Subcutaneous abdominal adipose tissue (tissue), 5 donors: ENCODE measurements around the gene OR6N1.

Experiments used
- H3K27ac ChIP-seq: one replicate; pipeline ENCODE4 v1.7.0; 2013; ENCODE audit warnings: low read depth, mild to moderate bottlenecking, inconsistent platforms, low read length, moderate library complexity
- H3K27me3 ChIP-seq, 5 donors: one replicate each; pipeline ENCODE4 v1.7.0; 2013; ENCODE audit warnings: low read length in 5 of 5, inconsistent platforms in 1 of 5; ENCODE audit not compliant: control insufficient read depth in 5 of 5, insufficient read depth in 4 of 5
- H3K36me3 ChIP-seq, 5 donors: one replicate each; pipeline ENCODE4 v1.7.0; 2013; ENCODE audit warnings: low read length in 5 of 5; ENCODE audit not compliant: control insufficient read depth in 5 of 5, insufficient read depth in 5 of 5
- H3K4me1 ChIP-seq, 5 donors: one replicate each; pipeline ENCODE4 v1.7.0; 2013; ENCODE audit warnings: low read length in 5 of 5, mild to moderate bottlenecking in 3 of 5, moderate library complexity in 1 of 5; ENCODE audit not compliant: control insufficient read depth in 5 of 5, insufficient read depth in 5 of 5
- H3K4me3 ChIP-seq, 5 donors: one replicate each; pipeline ENCODE4 v1.7.0; 2013; ENCODE audit warnings: low read length in 5 of 5, low read depth in 1 of 5
- H3K9ac ChIP-seq, 5 donors: one replicate each; pipeline ENCODE4 v1.7.0; 2013; ENCODE audit warnings: low read length in 5 of 5, mild to moderate bottlenecking in 4 of 5, moderate library complexity in 3 of 5
- H3K9me3 ChIP-seq, 5 donors: one replicate each; pipeline ENCODE4 v1.7.0; 2013; ENCODE audit warnings: low read length in 5 of 5; ENCODE audit not compliant: control insufficient read depth in 5 of 5
- donor health status: healthy.
- donor health status: healthy.
- donor health status: healthy.
- donor health status: healthy.
- donor health status: healthy.

The OR6N1 gene

GRCh38 chr1:158809862-158810261 lies 37.9 kb upstream of the OR6N1 start:
- H3K9me3 ChIP-seq, result no peaks in the 10 kb centered on the region
- H3K27me3 ChIP-seq, result no peaks in the 10 kb centered on the region
- no peaks in the 10 kb centered on the region for H3K36me3 ChIP-seq
- H3K4me3 ChIP-seq, result no peak overlapping the region
- H3K27ac ChIP-seq, result no peak overlapping the region
- no peak overlapping the region for H3K9ac ChIP-seq
- H3K4me1 ChIP-seq, result peaks cover 0 to 15% (median 5%) of the 10 kb centered on the region in 5 donors

GRCh38 chr1:158809256-158809655 lies 37.3 kb upstream of the OR6N1 start:
- Histone ChIP-seq H3K36me3 (no peaks in the 10 kb centered on the region), H3K27ac (no peak overlapping the region), H3K27me3 (no peaks in the 10 kb centered on the region), H3K9me3 (no peaks in the 10 kb centered on the region), H3K4me3 (no peak overlapping the region), H3K9ac (no peak overlapping the region), H3K4me1 (peaks cover 0 to 15% (median 5%) of the 10 kb centered on the region in 5 donors)

GRCh38 chr1:158806916-158807536 lies 35.0 kb upstream of the OR6N1 start:
- Histone ChIP-seq H3K9ac (no peak overlapping the region), H3K27me3 (no peaks in the 10 kb centered on the region), H3K4me3 (no peak overlapping the region), H3K9me3 (no peaks in the 10 kb centered on the region), H3K4me1 (peaks cover 0 to 15% (median 5%) of the 10 kb centered on the region in 5 donors), H3K36me3 (no peaks in the 10 kb centered on the region), H3K27ac (no peak overlapping the region)

GRCh38 chr1:158803678-158804077 lies 31.7 kb upstream of the OR6N1 start:
- Histone ChIP-seq H3K9me3 (no peaks in the 10 kb centered on the region), H3K9ac (no peak overlapping the region), H3K27me3 (peaks cover 0 to 3% (median 0%) of the 10 kb centered on the region in 5 donors), H3K27ac (no peak overlapping the region), H3K4me1 (peaks cover 0 to 7% (median 2%) of the 10 kb centered on the region in 5 donors), H3K36me3 (no peaks in the 10 kb centered on the region), H3K4me3 (no peak overlapping the region)

- Histone ChIP-seq H3K4me3 (no peak overlapping the region), H3K36me3 (no peaks in the 10 kb centered on the region), H3K9ac (no peak overlapping the region), H3K9me3 (no peaks in the 10 kb centered on the region), H3K4me1 (no peaks in the 10 kb centered on the region), H3K27me3 (peaks cover 0 to 3% (median 0%) of the 10 kb centered on the region in 5 donors), H3K27ac (no peak overlapping the region)
These were observed 29.4 kb upstream of the OR6N1 start for GRCh38 chr1:158801396-158801795.

GRCh38 chr1:158800526-158800925 lies 28.5 kb upstream of the OR6N1 start:
- H3K9me3 ChIP-seq, result no peaks in the 10 kb centered on the region
- no peak overlapping the region for H3K4me3 ChIP-seq
- peaks cover 0 to 3% (median 0%) of the 10 kb centered on the region in 5 donors for H3K27me3 ChIP-seq
- no peak overlapping the region for H3K9ac ChIP-seq
- H3K36me3 ChIP-seq, result no peaks in the 10 kb centered on the region
- H3K4me1 ChIP-seq, result peaks cover 0 to 2% (median 0%) of the 10 kb centered on the region in 5 donors
- no peak overlapping the region for H3K27ac ChIP-seq

- Histone ChIP-seq H3K9me3 (no peaks in the 10 kb centered on the region), H3K36me3 (no peaks in the 10 kb centered on the region), H3K4me3 (no peak overlapping the region), H3K27ac (no peak overlapping the region), H3K9ac (no peak overlapping the region), H3K27me3 (peaks cover 0 to 3% (median 0%) of the 10 kb centered on the region in 5 donors), H3K4me1 (peaks cover 0 to 11% (median 0%) of the 10 kb centered on the region in 5 donors)
These were observed 27.7 kb upstream of the OR6N1 start for GRCh38 chr1:158799689-158800088.

- H3K27me3 ChIP-seq, result peaks cover 0 to 3% (median 0%) of the 10 kb centered on the region in 5 donors
- H3K9ac ChIP-seq, result no peak overlapping the region
- H3K27ac ChIP-seq, result no peak overlapping the region
- H3K4me3 ChIP-seq, result no peak overlapping the region
- no peaks in the 10 kb centered on the region for H3K36me3 ChIP-seq
- peaks cover 0 to 12% (median 0%) of the 10 kb centered on the region in 5 donors for H3K4me1 ChIP-seq
- H3K9me3 ChIP-seq, result no peaks in the 10 kb centered on the region
These were observed 26.5 kb upstream of the OR6N1 start for GRCh38 chr1:158798531-158798930.

GRCh38 chr1:158794247-158794646 lies 22.3 kb upstream of the OR6N1 start:
- no peak overlapping the region for H3K4me3 ChIP-seq
- H3K36me3 ChIP-seq, result no peaks in the 10 kb centered on the region
- H3K9me3 ChIP-seq, result no peaks in the 10 kb centered on the region
- no peak overlapping the region for H3K9ac ChIP-seq
- H3K27me3 ChIP-seq, result no peaks in the 10 kb centered on the region
- H3K27ac ChIP-seq, result no peak overlapping the region
- peaks cover 0 to 12% (median 0%) of the 10 kb centered on the region in 5 donors for H3K4me1 ChIP-seq

GRCh38 chr1:158793604-158794003 lies 21.6 kb upstream of the OR6N1 start:
- Histone ChIP-seq H3K36me3 (no peaks in the 10 kb centered on the region), H3K9me3 (peaks cover 0 to 4% (median 0%) of the 10 kb centered on the region in 5 donors), H3K27ac (no peak overlapping the region), H3K4me3 (no peak overlapping the region), H3K9ac (no peak overlapping the region), H3K4me1 (peaks cover 0 to 12% (median 0%) of the 10 kb centered on the region in 5 donors), H3K27me3 (no peaks in the 10 kb centered on the region)
